ENCODE data around the gene KLHL3.

KLHL3 gene

GRCh38 chr5:137616046-137616445 lies 119.8 kb downstream of the KLHL3 start:
- no peak overlapping the region for H3K4me3 ChIP-seq (ENCODE audit: low read depth, low read length)
- ChIA-PET POLR2A (no interaction called here), CTCF (interaction anchor here (0.6 to 3.0 kb wide), 4 partner anchors 13 to 295 kb away, joined by 3 to 13 read pairs (median 4); no protein-coding TSS in a partner anchor)
- no peak for TF ChIP-seq CTCF (IDR thresholded peaks at IDR 0.05; ENCODE audit: insufficient read depth, low read length, missing control alignments)
- no peak for DNase-seq (ENCODE audit: low read depth, low spot score)

- DNase-seq (ENCODE audit: low read depth, low spot score): no peak
- no peak for TF ChIP-seq CTCF (IDR thresholded peaks at IDR 0.05; ENCODE audit: insufficient read depth, low read length, missing control alignments)
- CTCF ChIA-PET: interaction anchor here (0.9 to 3.0 kb wide), 2 partner anchors 47 to 294 kb away, joined by 3 to 13 read pairs; no protein-coding TSS in a partner anchor
- POLR2A ChIA-PET: no interaction called here
- no peak overlapping the region for H3K4me3 ChIP-seq (ENCODE audit: low read depth, low read length)
Observed at GRCh38 chr5:137615171-137615775, 120.6 kb downstream of the KLHL3 start.

- ChIA-PET POLR2A (no interaction called here), CTCF (interaction anchor here (0.7 to 1.4 kb wide), 2 partner anchors 9 to 293 kb away, joined by 3 read pairs; no protein-coding TSS in a partner anchor)
- no peak overlapping the region for H3K4me3 ChIP-seq (ENCODE audit: low read depth, low read length)
- DNase-seq (ENCODE audit: low read depth, low spot score): no peak
- no peak for TF ChIP-seq CTCF (IDR thresholded peaks at IDR 0.05; ENCODE audit: insufficient read depth, low read length, missing control alignments)
Observed at GRCh38 chr5:137613554-137614265, 122.2 kb downstream of the KLHL3 start.

- no peak overlapping the region for H3K4me3 ChIP-seq (ENCODE audit: low read depth, low read length)
- CTCF ChIA-PET: no interaction called here
- DNase-seq (ENCODE audit: low read depth, low spot score): no peak
- POLR2A ChIA-PET: no interaction called here
- TF ChIP-seq CTCF (IDR thresholded peaks at IDR 0.05; ENCODE audit: insufficient read depth, low read length, missing control alignments): no peak
Observed at GRCh38 chr5:137612576-137612975, 123.3 kb downstream of the KLHL3 start.

GRCh38 chr5:137611794-137612435 lies 124.0 kb downstream of the KLHL3 start:
- TF ChIP-seq CTCF (IDR thresholded peaks at IDR 0.05; ENCODE audit: insufficient read depth, low read length, missing control alignments): no peak
- H3K4me3 ChIP-seq (ENCODE audit: low read depth, low read length): no peak overlapping the region
- POLR2A ChIA-PET: no interaction called here
- CTCF ChIA-PET: interaction anchor here (0.6 kb wide), 1 partner anchor 292 kb away, joined by 3 read pairs; no protein-coding TSS in a partner anchor
- no peak for DNase-seq (ENCODE audit: low read depth, low spot score)

- no peak for DNase-seq (ENCODE audit: low read depth, low spot score)
- ChIA-PET CTCF (interaction anchor here (0.6 kb wide), 1 partner anchor 291 kb away, joined by 3 read pairs; no protein-coding TSS in a partner anchor), POLR2A (no interaction called here)
- no peak for TF ChIP-seq CTCF (IDR thresholded peaks at IDR 0.05; ENCODE audit: insufficient read depth, low read length, missing control alignments)
- no peak overlapping the region for H3K4me3 ChIP-seq (ENCODE audit: low read depth, low read length)
Observed at GRCh38 chr5:137611011-137611580, 124.8 kb downstream of the KLHL3 start.
